ENCODE data around the gene SETDB1. TPM values are rescaled to one million over a fixed set of nuclear protein-coding genes. Genes with fewer than 3 reads are reported as not detected.

SETDB1 gene
- total RNA-seq, 1 donor from 2014 or later: 45.8 TPM

DNA sequence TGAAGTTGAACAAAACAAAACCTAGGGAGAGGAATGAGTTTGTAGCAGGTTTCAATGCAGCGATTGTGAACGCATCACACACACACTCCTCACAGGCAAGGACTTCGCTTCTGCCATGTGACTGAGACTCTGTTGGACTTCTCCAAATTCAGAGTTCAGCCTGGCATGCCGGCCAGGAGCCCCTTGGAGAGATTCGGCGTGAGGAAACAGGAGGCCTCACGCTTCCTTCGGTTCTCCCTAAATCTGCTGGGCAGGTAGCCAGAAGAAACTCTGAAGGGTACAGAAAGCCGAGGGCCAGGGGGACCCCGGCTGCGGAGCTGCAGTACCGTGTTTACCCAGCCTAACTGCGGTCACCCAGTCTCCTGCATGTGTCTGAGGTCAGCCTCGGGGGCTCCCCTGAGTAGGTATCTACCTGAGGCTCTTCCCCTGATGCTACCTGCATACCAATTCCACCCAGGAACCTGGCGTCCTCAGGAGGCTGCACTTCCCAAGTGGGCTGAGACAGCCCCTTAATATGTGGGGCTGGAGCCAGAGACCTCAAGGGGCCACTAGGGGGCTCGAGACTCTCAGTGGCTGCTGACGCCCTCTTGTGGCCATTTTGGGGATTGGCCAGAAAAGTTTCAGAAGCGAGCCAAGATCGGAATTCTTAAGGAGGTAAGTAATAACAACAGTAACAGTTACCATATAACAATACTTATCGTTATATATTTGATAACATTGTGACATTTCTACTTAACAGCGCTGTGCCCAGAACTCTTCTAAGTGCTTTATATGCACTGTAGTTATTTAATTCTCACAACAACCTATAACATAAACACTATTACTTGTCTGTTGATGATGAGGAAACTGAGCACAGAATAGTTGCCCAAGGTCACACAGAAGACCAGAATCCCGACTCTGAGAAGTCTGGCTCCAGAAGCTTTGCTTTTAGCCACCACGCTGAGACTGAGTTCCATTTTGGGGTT, 53.2 kb downstream of the SETDB1 start:
- intact Hi-C loops (cut with DNase I): no loop called here
- Histone ChIP-seq H3K27me3 (no peaks in the 10 kb centered on the region), H3K36me3 (no peaks in the 10 kb centered on the region), H3K4me1 (peaks cover 41% of the 10 kb centered on the region), H3K27ac (peak overlapping the region; percentile 84), H3K4me3 (peak overlapping the region; percentile 38), H3K9me3 (no peaks in the 10 kb centered on the region)
- peak; percentile 100 for TF ChIP-seq CTCF (IDR thresholded peaks at IDR 0.05)
- DNase-seq (peak; percentile 86), ATAC-seq (peak; percentile 75)

- intact Hi-C loops (cut with DNase I): no loop called here
- TF ChIP-seq CTCF (IDR thresholded peaks at IDR 0.05): no peak
- no peak overlapping the region for H3K4me3 ChIP-seq
- H3K36me3 ChIP-seq: no peaks in the 10 kb centered on the region
- no peaks in the 10 kb centered on the region for H3K9me3 ChIP-seq
- no peaks in the 10 kb centered on the region for H3K27me3 ChIP-seq
- peak; percentile 81 for DNase-seq
- H3K27ac ChIP-seq: peak overlapping the region; percentile 36
- peaks cover 37% of the 10 kb centered on the region for H3K4me1 ChIP-seq
- ATAC-seq: peak; percentile 67
These were observed 55.1 kb downstream of the SETDB1 start for GRCh38 chr1:150981177-150981804.

GRCh38 chr1:150981805-150982712, 55.9 kb downstream of the SETDB1 start, which contains the start of gene ANXA9:
ANXA9 (plus strand) TSS chr1:150982292; CDS start chr1:150983106, 814 bp downstream.
- TF ChIP-seq CTCF (IDR thresholded peaks at IDR 0.05): no peak
- DNase-seq (no peak), ATAC-seq (peak; percentile 37)
- intact Hi-C loops (cut with DNase I): no loop called here
- Histone ChIP-seq H3K27ac (peak within 1 kb of the TSS; percentile 36), H3K27me3 (no peaks in the 10 kb centered on the region), H3K4me1 (peaks cover 31% of the 10 kb centered on the region), H3K9me3 (no peaks in the 10 kb centered on the region), H3K36me3 (no peaks in the 10 kb centered on the region), H3K4me3 (no peak within 1 kb of the TSS)

- H3K27ac ChIP-seq: no peak overlapping the region
- no peak for TF ChIP-seq CTCF (IDR thresholded peaks at IDR 0.05)
- H3K27me3 ChIP-seq: no peaks in the 10 kb centered on the region
- no peaks in the 10 kb centered on the region for H3K4me1 ChIP-seq
- no peak for ATAC-seq
- no peaks in the 10 kb centered on the region for H3K36me3 ChIP-seq
- no peak for DNase-seq
- H3K4me3 ChIP-seq: no peak overlapping the region
- intact Hi-C loops (cut with DNase I): no loop called here
- H3K9me3 ChIP-seq: no peaks in the 10 kb centered on the region
These were observed 59.1 kb downstream of the SETDB1 start for GRCh38 chr1:150985179-150985825.

DNA sequence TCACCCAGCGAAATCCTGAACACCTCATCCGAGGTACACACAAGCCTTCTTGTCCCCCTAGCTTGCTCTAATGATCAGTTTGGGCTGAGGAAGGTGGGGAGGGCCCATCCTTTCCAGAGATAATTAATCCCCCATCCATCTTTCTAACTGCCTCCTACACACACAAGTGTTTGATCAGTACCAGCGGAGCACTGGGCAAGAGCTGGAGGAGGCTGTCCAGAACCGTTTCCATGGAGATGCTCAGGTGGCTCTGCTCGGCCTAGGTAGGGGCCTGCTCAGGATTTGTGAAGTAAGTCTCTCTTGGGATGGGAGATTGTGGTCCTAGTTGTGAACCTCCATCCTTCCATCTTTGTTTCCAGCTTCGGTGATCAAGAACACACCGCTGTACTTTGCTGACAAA, 61.8 kb downstream of the SETDB1 start:
- H3K4me1 ChIP-seq: no peaks in the 10 kb centered on the region
- no peaks in the 10 kb centered on the region for H3K36me3 ChIP-seq
- no peak for TF ChIP-seq CTCF (IDR thresholded peaks at IDR 0.05)
- H3K27me3 ChIP-seq: no peaks in the 10 kb centered on the region
- ATAC-seq: no peak
- intact Hi-C loops (cut with DNase I): no loop called here
- no peak for DNase-seq
- no peak overlapping the region for H3K27ac ChIP-seq
- no peaks in the 10 kb centered on the region for H3K9me3 ChIP-seq
- H3K4me3 ChIP-seq: no peak overlapping the region

Measured in upper lobe of right lung (tissue), 1 donor.